HepG2 (cell line): ENCODE data around the gene DCDC2C. TPM values are rescaled to one million over a fixed set of nuclear protein-coding genes. Genes with fewer than 3 reads are reported as not detected.

ENCODE experiments used
- FOXA3 ChIP-seq: IDR thresholded peaks from 2 replicates; pipeline ENCODE4 v1.6.1; 2016; ENCODE audit warnings: missing genetic modification reagents, missing compliant biosample characterization
- GPBP1L1 ChIP-seq: sonication (generic); formaldehyde crosslinking; IDR thresholded peaks from 2 replicates; pipeline ENCODE4 v1.5.0; 2020; ENCODE audit warnings: mild to moderate bottlenecking, missing genetic modification reagents
- HCFC1 ChIP-seq: fragments of 150-350 bp; IDR thresholded peaks from 2 replicates; pipeline ENCODE4 v1.6.1; 2014; ENCODE audit warnings: low read depth, low read length
- MTF2 ChIP-seq: sonication (generic); formaldehyde crosslinking; IDR thresholded peaks from 2 replicates; pipeline ENCODE4 v1.5.0; 2020; ENCODE audit warnings: missing genetic modification reagents, borderline replicate concordance
- MZF1 ChIP-seq: sonication (generic); formaldehyde crosslinking; IDR thresholded peaks from 2 replicates; pipeline ENCODE4 v1.8.1; 2023; ENCODE audit warnings: mild to moderate bottlenecking, missing genetic modification reagents, borderline replicate concordance
- REL ChIP-seq: sonication (generic); formaldehyde crosslinking; conservative IDR thresholded peaks from 2 replicates; pipeline ENCODE4 v1.8.0; 2022; ENCODE audit warnings: mild to moderate bottlenecking, missing genetic modification reagents, moderate library complexity
- ZBTB25 ChIP-seq: IDR thresholded peaks from 2 replicates; pipeline ENCODE4 v1.6.1; 2018; ENCODE audit warnings: missing genetic modification reagents
- ZNF224 ChIP-seq: sonication (generic); formaldehyde crosslinking; IDR thresholded peaks from 2 replicates; pipeline ENCODE4 v1.5.0; 2020; ENCODE audit warnings: mild to moderate bottlenecking, missing genetic modification reagents
- ZNF281 ChIP-seq: sonication (generic); formaldehyde crosslinking; IDR thresholded peaks from 2 replicates; pipeline ENCODE4 v1.4.0; 2020; ENCODE audit warnings: missing genetic modification reagents, borderline replicate concordance
- ZNF572 ChIP-seq: sonication (generic); formaldehyde crosslinking; IDR thresholded peaks from 2 replicates; pipeline ENCODE4 v1.5.1; 2020; ENCODE audit warnings: mild to moderate bottlenecking, missing genetic modification reagents
- ZNF83 ChIP-seq: sonication (generic); formaldehyde crosslinking; IDR thresholded peaks from 2 replicates; pipeline ENCODE4 v1.4.0; 2020; ENCODE audit warnings: missing genetic modification reagents, mild to moderate bottlenecking, borderline replicate concordance
- polyA plus RNA-seq, 8 experiments: library from polyadenylated mRNA; depleted of rRNA in 3 of 8; stranded (reverse) in 7 of 8; unstranded in 1 of 8; fragments of >200 nt; fragmentation: Illumina TruSeq in 4 of 8; extraction: Trizol in 4 of 8; gene quantifications; 2 replicates each; pipeline versions ENCODE4 v1.2.1 to v1.2.3, GENCODE V29; 2011 to 2016; ENCODE audit warnings: low read depth in 4 of 8, missing spikeins in 1 of 8, mixed read lengths in 1 of 8; ENCODE audit not compliant: insufficient read depth in 1 of 8
- total RNA-seq, 5 experiments: library from RNA; depleted of rRNA; stranded (reverse); fragments of >200 nt; fragmentation: Illumina TruSeq; extraction: Trizol; gene quantifications; 2 replicates each; pipeline ENCODE4 v1.2.3, GENCODE V29; 2016; ENCODE audit warnings: low read depth in 1 of 5
- TF ChIP-seq, protein P1 (sequence below): sonication (generic); formaldehyde crosslinking; IDR thresholded peaks from 2 replicates; pipeline ENCODE4 v1.8.1; 2023; ENCODE audit warnings: missing genetic modification reagents, inconsistent platforms, borderline replicate concordance
- TF ChIP-seq, protein P2 (sequence below): sonication (generic); formaldehyde crosslinking; IDR thresholded peaks from 2 replicates; pipeline ENCODE4 v1.5.0; 2020; ENCODE audit warnings: missing genetic modification reagents
- TF ChIP-seq, protein P3 (sequence below): sonication (generic); formaldehyde crosslinking; IDR thresholded peaks from 2 replicates; pipeline ENCODE4 v1.8.1; 2023; ENCODE audit warnings: mild to moderate bottlenecking, missing genetic modification reagents
- TF ChIP-seq, protein P4 (sequence below): sonication (generic); formaldehyde crosslinking; IDR thresholded peaks from 2 replicates; pipeline ENCODE4 v1.8.1; 2023; ENCODE audit warnings: mild to moderate bottlenecking, moderate library complexity, missing genetic modification reagents

DCDC2C gene
- total and polyA plus RNA-seq, 2 of the 13 experiments (the other 11 are each of a cell fraction or from before 2014, with no cell fraction given) = not detected

DNA sequence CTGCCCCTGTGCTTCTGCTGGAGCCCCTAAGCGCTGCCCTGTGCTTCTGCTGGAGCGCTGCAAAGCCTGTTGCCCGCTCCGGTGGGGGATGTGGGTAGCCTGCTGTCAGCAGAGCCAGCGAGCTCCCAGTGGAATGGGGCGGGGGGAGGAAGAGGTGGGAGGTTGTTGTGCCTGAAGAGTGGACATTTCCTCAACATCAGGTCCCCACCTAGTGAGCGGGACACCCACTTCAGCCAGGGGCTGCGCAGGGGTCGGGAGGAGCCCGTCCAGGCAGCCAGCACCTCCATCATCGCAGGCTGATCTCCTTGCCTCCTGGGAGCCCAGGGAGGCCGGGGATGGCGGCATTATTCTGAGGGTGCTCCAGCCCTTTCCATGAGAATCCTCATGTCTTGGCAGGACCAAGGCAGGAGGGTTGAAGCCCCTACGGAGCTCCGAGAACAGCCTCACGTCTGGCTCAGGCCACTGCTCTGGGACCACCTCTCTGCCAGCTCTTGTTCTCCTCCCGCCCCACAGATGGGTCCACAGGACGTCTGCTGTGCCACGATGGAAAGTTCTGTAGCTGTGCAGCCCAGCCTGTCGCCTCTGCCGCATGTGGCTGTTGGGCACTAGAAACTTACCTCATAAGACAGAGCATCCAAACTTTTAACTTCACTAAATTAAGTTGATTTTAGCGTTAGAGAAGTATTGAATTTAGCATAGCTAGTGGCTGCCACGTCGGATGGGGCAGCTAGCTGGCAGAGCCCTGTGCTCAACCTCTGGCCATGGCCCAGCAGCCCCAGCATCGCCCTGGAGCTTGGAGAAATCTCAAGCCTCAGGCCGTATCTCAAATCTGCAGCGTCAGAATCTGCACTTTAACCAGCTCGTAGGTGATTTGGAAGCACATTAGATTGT is 47.3 kb upstream of the DCDC2C start (continued):
- TF ChIP-seq ZBTB25 (CRISPR knock-in tag) (no peak), HCFC1 (no peak), MZF1 (CRISPR knock-in tag) (no peak), ZNF224 (CRISPR knock-in tag) (no peak), FOXA3 (CRISPR knock-in tag) (no peak), MTF2 (CRISPR knock-in tag) (0 out of 2 replicates have a peak, but pooled peaks have one; percentile 41), REL (CRISPR knock-in tag) (0 out of 2 replicates have a peak, but pooled peaks have one; percentile 21), ZNF572 (CRISPR knock-in tag) (0 out of 2 replicates have a peak, but pooled peaks have one; percentile 44), ZNF281 (no peak), ZNF83 (CRISPR knock-in tag) (no peak), GPBP1L1 (CRISPR knock-in tag) (no peak)
- TF ChIP-seq, protein P1, sequence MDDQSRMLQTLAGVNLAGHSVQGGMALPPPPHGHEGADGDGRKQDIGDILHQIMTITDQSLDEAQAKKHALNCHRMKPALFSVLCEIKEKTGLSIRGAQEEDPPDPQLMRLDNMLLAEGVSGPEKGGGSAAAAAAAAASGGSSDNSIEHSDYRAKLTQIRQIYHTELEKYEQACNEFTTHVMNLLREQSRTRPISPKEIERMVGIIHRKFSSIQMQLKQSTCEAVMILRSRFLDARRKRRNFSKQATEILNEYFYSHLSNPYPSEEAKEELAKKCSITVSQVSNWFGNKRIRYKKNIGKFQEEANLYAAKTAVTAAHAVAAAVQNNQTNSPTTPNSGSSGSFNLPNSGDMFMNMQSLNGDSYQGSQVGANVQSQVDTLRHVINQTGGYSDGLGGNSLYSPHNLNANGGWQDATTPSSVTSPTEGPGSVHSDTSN (CRISPR knock-in tag) = no peak
- TF ChIP-seq, protein P2, sequence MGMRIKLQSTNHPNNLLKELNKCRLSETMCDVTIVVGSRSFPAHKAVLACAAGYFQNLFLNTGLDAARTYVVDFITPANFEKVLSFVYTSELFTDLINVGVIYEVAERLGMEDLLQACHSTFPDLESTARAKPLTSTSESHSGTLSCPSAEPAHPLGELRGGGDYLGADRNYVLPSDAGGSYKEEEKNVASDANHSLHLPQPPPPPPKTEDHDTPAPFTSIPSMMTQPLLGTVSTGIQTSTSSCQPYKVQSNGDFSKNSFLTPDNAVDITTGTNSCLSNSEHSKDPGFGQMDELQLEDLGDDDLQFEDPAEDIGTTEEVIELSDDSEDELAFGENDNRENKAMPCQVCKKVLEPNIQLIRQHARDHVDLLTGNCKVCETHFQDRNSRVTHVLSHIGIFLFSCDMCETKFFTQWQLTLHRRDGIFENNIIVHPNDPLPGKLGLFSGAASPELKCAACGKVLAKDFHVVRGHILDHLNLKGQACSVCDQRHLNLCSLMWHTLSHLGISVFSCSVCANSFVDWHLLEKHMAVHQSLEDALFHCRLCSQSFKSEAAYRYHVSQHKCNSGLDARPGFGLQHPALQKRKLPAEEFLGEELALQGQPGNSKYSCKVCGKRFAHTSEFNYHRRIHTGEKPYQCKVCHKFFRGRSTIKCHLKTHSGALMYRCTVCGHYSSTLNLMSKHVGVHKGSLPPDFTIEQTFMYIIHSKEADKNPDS (CRISPR knock-in tag) = no peak
- TF ChIP-seq, protein P3, sequence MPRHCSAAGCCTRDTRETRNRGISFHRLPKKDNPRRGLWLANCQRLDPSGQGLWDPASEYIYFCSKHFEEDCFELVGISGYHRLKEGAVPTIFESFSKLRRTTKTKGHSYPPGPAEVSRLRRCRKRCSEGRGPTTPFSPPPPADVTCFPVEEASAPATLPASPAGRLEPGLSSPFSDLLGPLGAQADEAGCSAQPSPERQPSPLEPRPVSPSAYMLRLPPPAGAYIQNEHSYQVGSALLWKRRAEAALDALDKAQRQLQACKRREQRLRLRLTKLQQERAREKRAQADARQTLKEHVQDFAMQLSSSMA (CRISPR knock-in tag) = 0 out of 2 replicates have a peak, but pooled peaks have one; percentile 56
- TF ChIP-seq, protein P4, sequence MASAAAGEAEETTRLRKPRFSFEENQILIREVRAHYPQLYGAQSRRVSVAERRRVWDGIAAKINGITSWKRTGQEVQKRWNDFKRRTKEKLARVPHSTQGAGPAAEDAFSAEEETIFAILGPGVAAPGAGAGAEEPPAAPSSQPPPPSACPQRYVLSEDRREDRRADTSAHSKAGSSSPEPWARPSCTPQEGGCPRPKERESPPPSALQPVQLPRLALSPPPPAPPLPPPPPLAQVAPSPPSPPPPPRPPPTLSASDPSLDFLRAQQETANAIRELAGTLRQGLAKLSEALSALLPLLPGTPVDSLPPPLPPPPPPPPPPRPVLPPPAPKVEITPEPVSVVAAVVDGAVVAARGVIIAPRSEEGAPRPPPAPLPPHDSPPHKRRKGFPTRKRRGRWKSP (CRISPR knock-in tag) = no peak
